A549 treated with dexamethasone at 1 μM for 4 hours (cell line): ENCODE measurements around the gene BRIX1. TPM values are rescaled to one million over a fixed set of nuclear protein-coding genes. Genes with fewer than 3 reads are reported as not detected.

Source experiments
- total RNA-seq: library from RNA; stranded (reverse); fragments of 200-300 nt; extraction: Qiagen RNA extraction; gene quantifications from 5 replicates; pipeline ENCODE4 v1.2.3, GENCODE V29; 2022

BRIX1 gene
- 44.2 to 61.3 TPM (median 55.8 TPM) in 5 replicates for total RNA-seq

DNA sequence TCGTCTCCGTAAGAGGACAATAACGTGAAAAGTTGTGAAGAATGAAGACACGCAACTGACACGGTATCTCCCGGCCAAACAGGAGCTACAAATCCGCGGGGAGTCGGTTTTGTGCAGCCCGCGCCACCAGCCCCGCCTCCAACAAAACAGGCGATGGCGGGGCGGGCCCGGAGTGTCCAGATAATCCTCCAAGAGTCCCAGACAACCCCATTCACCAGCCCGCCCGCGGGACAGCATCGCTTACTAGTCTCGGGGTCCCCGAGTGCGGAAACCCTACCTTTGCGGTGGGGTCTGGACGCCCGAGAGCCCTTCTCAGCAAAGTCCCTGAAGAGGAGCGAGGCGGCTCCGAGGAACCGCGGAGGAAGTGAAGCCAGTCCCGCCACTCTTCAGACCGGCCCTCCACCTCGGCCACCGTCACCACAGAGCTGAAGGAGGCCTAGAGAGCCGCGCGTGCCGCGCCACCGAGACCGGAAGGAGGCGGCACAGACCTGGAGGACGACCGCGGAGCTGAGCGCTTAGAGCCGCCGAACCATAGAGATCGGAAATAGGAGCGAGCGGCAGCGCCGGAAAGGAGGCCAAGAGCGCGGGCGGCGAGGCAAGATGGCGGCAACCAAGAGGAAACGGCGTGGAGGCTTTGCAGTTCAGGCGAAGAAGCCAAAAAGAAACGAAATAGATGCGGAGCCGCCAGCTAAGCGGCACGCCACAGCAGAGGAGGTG lies at the start of gene BRIX1, which contains the start of gene RAD1:
Gene BRIX1 (plus strand): TSS at position 573 of the 717 bp plus-strand sequence. CDS start 28 bp downstream, at position 601.
Gene RAD1 (minus strand): TSS at position 366 of the 717 bp plus-strand sequence. CDS start 612 bp downstream, outside the sequence.

GRCh38 chr5:34929134-34929719 lies 13.7 kb downstream of the BRIX1 start, which contains the start of gene DNAJC21:
Gene DNAJC21 (plus strand): TSS chr5:34929559. CDS start chr5:34929820, 261 bp downstream.

Other genes starting within 250 kb of the BRIX1 start
- gene TTC23L, start 76.5 kb upstream of the BRIX1 start, total RNA-seq: 0.21 to 0.33 TPM in 2 of 5 replicates, not detected in the others
- 29.2 to 36.2 TPM (median 31.2 TPM) in 5 replicates for gene RAD1, start 207 bp upstream of the BRIX1 start, total RNA-seq
- gene DNAJC21, start 13.8 kb downstream of the BRIX1 start, total RNA-seq: 27.0 to 29.5 TPM (median 28.0 TPM) in 5 replicates
- gene AGXT2, start 132.2 kb downstream of the BRIX1 start, total RNA-seq: not detected in 5 replicates